Body of pancreas (tissue), 4 donors: Measurements from ENCODE around the gene TBC1D22B.

Experiments
- POLR2A ChIP-seq, 3 donors: fragments of 450-650 bp; IDR thresholded peaks; one replicate each; pipeline ENCODE4 v1.6.1; 2016; ENCODE audit warnings: antibody characterized with exemption in 3 of 3, mild to moderate bottlenecking in 2 of 3
- TF ChIP-seq, protein P1 (sequence below), 7 experiments: fragments of 450-650 bp in 4 of 7; fragments of 200-600 bp in 3 of 7; sonication (generic) in 3 of 7; IDR thresholded peaks; one replicate each; pipeline ENCODE4 v1.5.1; 2016 to 2019; ENCODE audit warnings: antibody characterized with exemption in 7 of 7

DNA sequence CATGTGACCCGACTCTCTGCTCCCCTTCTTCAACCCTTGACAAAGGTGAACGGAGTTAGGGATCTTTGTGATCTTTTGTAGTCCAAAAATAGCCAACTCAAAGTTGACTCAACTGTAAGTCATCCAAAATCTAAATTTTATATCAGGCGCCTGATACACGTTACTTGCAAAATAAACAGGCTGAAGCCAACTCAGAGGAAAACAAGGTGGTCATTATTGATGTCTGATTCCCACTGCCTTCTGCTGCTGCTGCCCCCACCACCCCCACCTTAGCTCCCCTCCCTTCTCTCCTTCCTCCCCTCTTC, 83.0 kb downstream of the TBC1D22B start:
- TF ChIP-seq POLR2A (IDR thresholded peaks at IDR 0.05): no peak
- TF ChIP-seq, protein P1, sequence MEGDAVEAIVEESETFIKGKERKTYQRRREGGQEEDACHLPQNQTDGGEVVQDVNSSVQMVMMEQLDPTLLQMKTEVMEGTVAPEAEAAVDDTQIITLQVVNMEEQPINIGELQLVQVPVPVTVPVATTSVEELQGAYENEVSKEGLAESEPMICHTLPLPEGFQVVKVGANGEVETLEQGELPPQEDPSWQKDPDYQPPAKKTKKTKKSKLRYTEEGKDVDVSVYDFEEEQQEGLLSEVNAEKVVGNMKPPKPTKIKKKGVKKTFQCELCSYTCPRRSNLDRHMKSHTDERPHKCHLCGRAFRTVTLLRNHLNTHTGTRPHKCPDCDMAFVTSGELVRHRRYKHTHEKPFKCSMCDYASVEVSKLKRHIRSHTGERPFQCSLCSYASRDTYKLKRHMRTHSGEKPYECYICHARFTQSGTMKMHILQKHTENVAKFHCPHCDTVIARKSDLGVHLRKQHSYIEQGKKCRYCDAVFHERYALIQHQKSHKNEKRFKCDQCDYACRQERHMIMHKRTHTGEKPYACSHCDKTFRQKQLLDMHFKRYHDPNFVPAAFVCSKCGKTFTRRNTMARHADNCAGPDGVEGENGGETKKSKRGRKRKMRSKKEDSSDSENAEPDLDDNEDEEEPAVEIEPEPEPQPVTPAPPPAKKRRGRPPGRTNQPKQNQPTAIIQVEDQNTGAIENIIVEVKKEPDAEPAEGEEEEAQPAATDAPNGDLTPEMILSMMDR (IDR thresholded peaks at IDR 0.05): no peak
